ENCODE results near the gene LRRC4C.

Gene LRRC4C

GRCh38 chr11:40314327-40314726, 1145.1 kb downstream of the LRRC4C start:
- no peak for TF ChIP-seq CTCF (conservative IDR thresholded peaks at IDR 0.05; ENCODE audit: low read length)
- H3K4me3 ChIP-seq (ENCODE audit: low read length) = no peak overlapping the region
- no peak for DNase-seq (ENCODE audit: low read depth)

GRCh38 chr11:40306938-40307548, 1152.4 kb downstream of the LRRC4C start:
- no peak overlapping the region for H3K4me3 ChIP-seq (ENCODE audit: low read length)
- DNase-seq (ENCODE audit: low read depth) = peak; percentile 57
- TF ChIP-seq CTCF (conservative IDR thresholded peaks at IDR 0.05; ENCODE audit: low read length) = peak; percentile 90

- no peak overlapping the region for H3K4me3 ChIP-seq (ENCODE audit: low read length)
- DNase-seq (ENCODE audit: low read depth) = peak; percentile 6
- no peak for TF ChIP-seq CTCF (conservative IDR thresholded peaks at IDR 0.05; ENCODE audit: low read length)
Measured at GRCh38 chr11:40302669-40303068, 1156.8 kb downstream of the LRRC4C start.

- DNase-seq (ENCODE audit: low read depth) = no peak
- no peak overlapping the region for H3K4me3 ChIP-seq (ENCODE audit: low read length)
- no peak for TF ChIP-seq CTCF (conservative IDR thresholded peaks at IDR 0.05; ENCODE audit: low read length)
Measured at GRCh38 chr11:40295466-40295865, 1164.0 kb downstream of the LRRC4C start.

- H3K4me3 ChIP-seq (ENCODE audit: low read length) = no peak overlapping the region
- DNase-seq (ENCODE audit: low read depth) = no peak
- TF ChIP-seq CTCF (conservative IDR thresholded peaks at IDR 0.05; ENCODE audit: low read length) = no peak
Measured at GRCh38 chr11:40294741-40295140, 1164.7 kb downstream of the LRRC4C start.

GRCh38 chr11:40294349-40294735, 1165.1 kb downstream of the LRRC4C start:
- TF ChIP-seq CTCF (conservative IDR thresholded peaks at IDR 0.05; ENCODE audit: low read length) = no peak
- no peak for DNase-seq (ENCODE audit: low read depth)
- no peak overlapping the region for H3K4me3 ChIP-seq (ENCODE audit: low read length)

GRCh38 chr11:40293655-40294348, 1165.7 kb downstream of the LRRC4C start:
- peak overlapping the region; percentile 65 for H3K4me3 ChIP-seq (ENCODE audit: low read length)
- TF ChIP-seq CTCF (conservative IDR thresholded peaks at IDR 0.05; ENCODE audit: low read length) = peak; percentile 95
- peak; percentile 84 for DNase-seq (ENCODE audit: low read depth)

Measured in AG10803 (cell line).